H9 (cell line): ENCODE data around the gene CHST15. TPM values are rescaled to one million over a fixed set of nuclear protein-coding genes. Genes with fewer than 3 reads are reported as not detected.

ENCODE experiments used
- DNase-seq: peaks from one replicate; pipeline ENCODE4 v3.0.0-alpha.2; 2017
- H2AFZ ChIP-seq: one replicate; pipeline ENCODE4 v1.6.1; 2013; ENCODE audit warnings: mild to moderate bottlenecking, low read length, control low read depth, moderate library complexity
- H2AK5ac ChIP-seq: 2 replicates; pipeline ENCODE4 v1.6.1; 2013; ENCODE audit warnings: low read length, control low read depth, mixed read lengths; ENCODE audit not compliant: insufficient read length
- H2BK120ac ChIP-seq: one replicate; pipeline ENCODE4 v1.6.1; 2013; ENCODE audit warnings: low read depth, mild to moderate bottlenecking, low read length, control low read depth, inconsistent platforms; ENCODE audit not compliant: poor library complexity, severe bottlenecking
- H2BK12ac ChIP-seq: 2 replicates; pipeline ENCODE4 v1.6.1; 2013; ENCODE audit warnings: low read length, control low read depth, mixed read lengths, low read depth; ENCODE audit not compliant: insufficient read length
- H2BK15ac ChIP-seq: 2 replicates; pipeline ENCODE4 v1.6.1; 2013; ENCODE audit warnings: low read depth, low read length, control low read depth
- H2BK20ac ChIP-seq: one replicate; pipeline ENCODE4 v1.6.1; 2013; ENCODE audit warnings: low read depth, mild to moderate bottlenecking, low read length, control low read depth, inconsistent platforms; ENCODE audit not compliant: poor library complexity, severe bottlenecking
- H2BK5ac ChIP-seq: 2 replicates; pipeline ENCODE4 v1.6.1; 2013; ENCODE audit warnings: low read length, control low read depth, mixed read lengths; ENCODE audit not compliant: insufficient read length
- H3K14ac ChIP-seq: 2 replicates; pipeline ENCODE4 v1.6.1; 2013; ENCODE audit warnings: low read length, control low read depth; ENCODE audit not compliant: insufficient read depth
- H3K18ac ChIP-seq: 2 replicates; pipeline ENCODE4 v1.6.1; 2013; ENCODE audit warnings: low read depth, mild to moderate bottlenecking, mixed read lengths, low read length, control low read depth; ENCODE audit not compliant: insufficient read length
- H3K23ac ChIP-seq: 2 replicates; pipeline ENCODE4 v1.6.1; 2013; ENCODE audit warnings: low read length, control low read depth, mixed read lengths, low read depth; ENCODE audit not compliant: insufficient read length
- H3K23me2 ChIP-seq: 2 replicates; pipeline ENCODE4 v1.6.1; 2013; ENCODE audit warnings: low read depth, mild to moderate bottlenecking, mixed read lengths, low read length, control low read depth; ENCODE audit not compliant: insufficient read length, poor library complexity, severe bottlenecking
- H3K27ac ChIP-seq: 2 replicates; pipeline ENCODE4 v1.5.1; 2013; ENCODE audit warnings: low read length, control low read depth, mixed read lengths, low read depth; ENCODE audit not compliant: insufficient read length
- H3K27me3 ChIP-seq: 2 replicates; pipeline ENCODE4 v1.6.1; 2013; ENCODE audit warnings: low read length, control low read depth, inconsistent platforms; ENCODE audit not compliant: insufficient read depth
- H3K4ac ChIP-seq: 2 replicates; pipeline ENCODE4 v1.6.1; 2013; ENCODE audit warnings: low read depth, mild to moderate bottlenecking, control low read depth, inconsistent platforms, low read length, moderate library complexity
- H3K4me1 ChIP-seq: 2 replicates; pipeline ENCODE4 v1.6.1; 2013; ENCODE audit warnings: low read length, control low read depth, inconsistent platforms; ENCODE audit not compliant: insufficient read depth
- H3K4me2 ChIP-seq: 2 replicates; pipeline ENCODE4 v1.6.1; 2013; ENCODE audit warnings: low read length, control low read depth, mixed read lengths; ENCODE audit not compliant: insufficient read length, insufficient read depth
- H3K56ac ChIP-seq: 2 replicates; pipeline ENCODE4 v1.6.1; 2013; ENCODE audit warnings: low read depth, mild to moderate bottlenecking, mixed read lengths, low read length, control low read depth; ENCODE audit not compliant: insufficient read length
- H3K79me1 ChIP-seq: 2 replicates; pipeline ENCODE4 v1.6.1; 2013; ENCODE audit warnings: low read depth, mild to moderate bottlenecking, moderate library complexity, low read length, control low read depth, inconsistent platforms; ENCODE audit not compliant: insufficient read depth, poor library complexity, severe bottlenecking
- H3K79me2 ChIP-seq: 2 replicates; pipeline ENCODE4 v1.6.1; 2013; ENCODE audit warnings: low read length, control low read depth, inconsistent platforms; ENCODE audit not compliant: insufficient read depth
- H3K9ac ChIP-seq: 2 replicates; pipeline ENCODE4 v1.6.1; 2013; ENCODE audit warnings: low read length, control low read depth, mixed read lengths; ENCODE audit not compliant: insufficient read length; ENCODE audit errors: extremely low read depth
- H3K9me3 ChIP-seq: one replicate; pipeline ENCODE4 v1.6.1; 2013; ENCODE audit warnings: low read depth, low read length, inconsistent platforms; ENCODE audit not compliant: control insufficient read depth
- H3T11ph ChIP-seq: one replicate; pipeline ENCODE4 v1.6.1; 2013; ENCODE audit warnings: mild to moderate bottlenecking, low read length, control low read depth, inconsistent platforms
- H4K20me1 ChIP-seq: one replicate; pipeline ENCODE4 v1.6.1; 2013; ENCODE audit not compliant: control insufficient read depth, insufficient read length, insufficient read depth
- H4K5ac ChIP-seq: 2 replicates; pipeline ENCODE4 v1.6.1; 2013; ENCODE audit warnings: low read depth, mild to moderate bottlenecking, mixed read lengths, low read length, control low read depth; ENCODE audit not compliant: insufficient read length
- H4K8ac ChIP-seq: replicated peaks from 2 replicates; pipeline ENCODE4 v1.6.1; 2013; ENCODE audit warnings: low read length, control low read depth, mixed read lengths, low read depth; ENCODE audit not compliant: insufficient read length
- H4K91ac ChIP-seq: 2 replicates; pipeline ENCODE4 v1.6.1; 2013; ENCODE audit warnings: low read depth, mild to moderate bottlenecking, moderate library complexity, mixed read lengths, low read length, control low read depth; ENCODE audit not compliant: insufficient read length
- H3K27ac Mint-ChIP-seq, 3 experiments: 2 replicates in 2 of 3; 3 replicates in 1 of 3; pipeline ENCODE4 v1.8.0; 2020 to 2021; ENCODE audit warnings: mixed read lengths in 3 of 3, mild to moderate bottlenecking in 1 of 3, moderate library complexity in 1 of 3
- H3K27me3 Mint-ChIP-seq: 2 replicates; pipeline ENCODE4 v1.8.0; 2021; ENCODE audit warnings: low read depth, mild to moderate bottlenecking, moderate library complexity, mixed read lengths
- H3K36me3 Mint-ChIP-seq, 3 experiments: 2 replicates in 2 of 3; 3 replicates in 1 of 3; pipeline ENCODE4 v1.8.0; 2020 to 2021; ENCODE audit warnings: low read depth in 3 of 3, mixed read lengths in 3 of 3; ENCODE audit not compliant: insufficient read depth in 1 of 3
- H3K4me1 Mint-ChIP-seq, 2 experiments: 2 replicates each; pipeline ENCODE4 v1.8.0; 2020; ENCODE audit warnings: mixed read lengths in 2 of 2
- H3K4me3 Mint-ChIP-seq, 2 experiments: 2 replicates in 1 of 2; 3 replicates in 1 of 2; pipeline ENCODE4 v1.8.0; 2020 to 2021; ENCODE audit warnings: mild to moderate bottlenecking in 2 of 2, mixed read lengths in 2 of 2, moderate library complexity in 1 of 2
- H3K9me3 Mint-ChIP-seq, 2 experiments: 2 replicates in 1 of 2; 3 replicates in 1 of 2; pipeline ENCODE4 v1.8.0; 2020; ENCODE audit warnings: mild to moderate bottlenecking in 2 of 2, mixed read lengths in 2 of 2, moderate library complexity in 1 of 2
- CTCF ChIP-seq: fragments of 200-600 bp; sonication (generic); conservative IDR thresholded peaks from 3 replicates; pipeline ENCODE4 v1.8.0; 2021; ENCODE audit warnings: antibody characterized with exemption, mild to moderate bottlenecking
- WGBS: extraction: QIAGEN DNeasy Blood & Tissue Kit; methylation state at CpG from one replicate; pipeline ENCODE4 v1.1.7; 2013; ENCODE audit warnings: missing lambda C conversion rate, low lambda C conversion rate, mixed read lengths; ENCODE audit not compliant: insufficient read length; ENCODE audit errors: extremely low coverage; 5-methylcytosine and 5-hydroxymethylcytosine counted together
- total RNA-seq: library from RNA; stranded (reverse); gene quantifications from 2 replicates; pipeline ENCODE4 v1.2.1, GENCODE V29; 2021

Gene CHST15
- total RNA-seq, 1 experiment from 2014 or later = 8.7 TPM

- peaks cover 9 to 15% of the 10 kb centered on the region in 2 experiments; a peak in 4 of 5 replicates for H3K9me3 Mint-ChIP-seq
Measured at GRCh38 chr10:124013916-124014315, 79.5 kb downstream of the CHST15 start.

More at GRCh38 chr10:124013916-124014315, 79.5 kb downstream of the CHST15 start:
- WGBS = no CpG with 5 or more reads among the region's 1 CpG
- Histone ChIP-seq H3K79me1 (no peaks in the 10 kb centered on the region), H3K4me1 (no peaks in the 10 kb centered on the region), H2BK15ac (no peak overlapping the region), H2BK5ac (no peak overlapping the region), H3K23me2 (no peaks in the 10 kb centered on the region), H3K23ac (no peak overlapping the region), H4K91ac (no peak overlapping the region), H3K14ac (no peak overlapping the region), H2BK120ac (no peak overlapping the region), H4K20me1 (no peaks in the 10 kb centered on the region), H3K9ac (no peak overlapping the region), H2BK20ac (no peak overlapping the region), H3K27me3 (no peaks in the 10 kb centered on the region), H3K56ac (no peak overlapping the region), H4K8ac (no peak overlapping the region), H2AFZ (no peak overlapping the region), H3K18ac (no peak overlapping the region), H3K9me3 (no peaks in the 10 kb centered on the region), H3T11ph (no peak overlapping the region), H2AK5ac (no peak overlapping the region), H4K5ac (no peak overlapping the region), H3K27ac (no peak overlapping the region), H3K79me2 (no peaks in the 10 kb centered on the region), H3K4me2 (no peak overlapping the region), H2BK12ac (no peak overlapping the region), H3K4ac (no peak overlapping the region)
- H3K27me3 Mint-ChIP-seq = peaks cover 2% of the 10 kb centered on the region
- no peak for DNase-seq
- H3K36me3 Mint-ChIP-seq = peaks cover 25 to 36% (median 33%) of the 10 kb centered on the region in 3 experiments
- peaks cover 39 to 52% of the 10 kb centered on the region in 2 experiments for H3K4me1 Mint-ChIP-seq
- H3K27ac Mint-ChIP-seq = peak overlapping the region in 1 of 3 experiments; percentile 34; a peak in 2 of 7 replicates
- no peak for TF ChIP-seq CTCF
- H3K4me3 Mint-ChIP-seq = no peak overlapping the region
